HG02870 (cell line): ENCODE measurements around the gene UCHL1.
"Not testable (repeated sequence)": the region's sequence is repeated elsewhere in the genome, so short reads cannot be mapped to it uniquely, and the experiment has no call there.

Experiments
- ATAC-seq: cut with Tn5 transposase; IDR thresholded peaks from one replicate; pipeline ENCODE4 v1.9.1; 2021; ENCODE audit warnings: mild to moderate bottlenecking, moderate library complexity; ENCODE audit not compliant: unreplicated experiment

UCHL1 gene

DNA sequence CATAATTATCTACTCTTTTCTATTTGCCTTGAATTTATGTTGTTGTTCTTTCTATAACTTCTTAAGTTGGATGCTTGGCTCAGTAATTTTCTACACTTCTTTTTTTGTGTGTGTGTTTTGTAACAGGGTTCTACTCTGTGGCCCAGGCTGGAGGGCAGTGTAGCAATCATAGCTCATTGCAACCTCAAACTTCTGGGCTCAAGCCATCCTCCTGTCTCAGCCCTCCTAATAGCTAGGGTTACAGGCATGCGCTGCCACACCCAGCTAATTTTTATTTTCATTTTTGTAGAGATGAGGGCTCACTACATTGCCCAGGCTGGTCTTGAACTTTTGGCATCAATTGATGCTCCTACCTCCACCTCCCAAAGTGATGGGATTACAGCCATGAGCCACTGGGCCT lies 20.7 kb upstream of the UCHL1 start:
- ATAC-seq, result no peak

DNA sequence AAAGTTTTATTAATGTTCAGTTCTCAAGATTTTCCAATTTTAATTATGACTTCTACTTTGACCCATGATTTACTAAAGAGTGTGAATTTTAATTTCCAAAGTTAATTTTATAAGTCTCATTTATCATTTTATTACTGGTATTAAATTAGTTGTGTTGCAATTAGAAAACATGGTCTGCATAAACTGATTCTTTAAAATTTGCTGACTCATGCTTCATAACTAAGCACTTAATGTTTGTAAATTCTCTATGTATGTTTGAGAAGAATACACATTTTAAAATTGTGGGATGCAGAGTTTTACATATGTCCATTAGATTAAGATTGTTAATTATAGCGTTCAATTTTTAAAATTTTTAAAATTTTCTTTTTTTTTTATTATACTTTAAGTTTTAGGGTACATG lies 20.2 kb upstream of the UCHL1 start:
- ATAC-seq, result no peak

- ATAC-seq, result no peak
Measured at GRCh38 chr4:41241919-41242318, 14.8 kb upstream of the UCHL1 start.

DNA sequence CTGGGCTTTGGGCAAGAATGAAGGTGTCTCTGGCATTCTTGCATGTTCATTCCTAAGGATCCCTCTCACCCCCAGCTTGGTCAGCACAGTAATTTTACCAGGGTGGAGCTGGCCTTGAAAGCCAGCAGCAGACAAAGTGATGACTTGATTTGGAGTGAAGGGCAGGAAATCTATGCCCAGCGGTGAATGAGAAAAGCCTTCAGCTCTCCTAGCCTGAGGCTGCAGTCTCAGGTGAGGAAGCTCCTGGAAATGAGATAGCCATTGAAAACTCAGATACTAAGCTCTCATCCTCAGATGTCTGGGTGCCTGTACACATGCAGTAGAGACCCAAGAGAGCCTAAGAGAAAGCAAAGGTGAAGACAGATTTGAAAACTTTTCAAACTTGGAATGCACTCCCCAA lies 10.7 kb upstream of the UCHL1 start:
- ATAC-seq, result no peak

- ATAC-seq, result no peak
Measured at GRCh38 chr4:41256131-41256739, 493 bp upstream of the UCHL1 start.

DNA sequence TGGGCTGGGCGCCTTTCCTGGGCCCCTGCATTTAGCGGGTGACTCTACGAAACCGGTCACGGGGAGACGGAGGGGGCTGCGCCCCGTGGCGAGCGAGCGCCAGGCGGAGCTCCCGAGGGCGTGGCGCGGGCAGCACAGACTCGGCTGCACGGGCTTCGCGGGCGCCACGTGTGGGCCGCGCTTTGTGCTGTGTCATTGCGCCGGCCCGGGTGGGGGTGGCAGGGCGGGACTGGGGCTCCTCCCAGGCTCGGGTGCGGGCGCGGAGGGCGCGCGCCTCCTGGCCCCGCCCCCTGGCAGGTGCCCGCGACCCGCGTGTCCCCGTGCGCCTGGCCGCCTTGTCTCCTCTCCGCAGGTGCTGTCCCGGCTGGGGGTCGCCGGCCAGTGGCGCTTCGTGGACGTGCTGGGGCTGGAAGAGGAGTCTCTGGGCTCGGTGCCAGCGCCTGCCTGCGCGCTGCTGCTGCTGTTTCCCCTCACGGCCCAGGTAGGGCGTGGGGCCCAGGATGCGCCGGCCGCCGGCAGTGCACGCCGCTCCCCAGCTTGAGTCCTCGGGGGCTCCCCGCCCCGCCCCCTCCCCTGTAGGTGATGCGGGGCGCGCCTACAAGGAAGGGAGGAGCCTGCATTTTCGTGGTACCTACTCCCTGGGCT lies 651 bp downstream of the UCHL1 start:
- peak; percentile 67 for ATAC-seq

- no peak for ATAC-seq
Measured at GRCh38 chr4:41257906-41258305, 1.2 kb downstream of the UCHL1 start.

DNA sequence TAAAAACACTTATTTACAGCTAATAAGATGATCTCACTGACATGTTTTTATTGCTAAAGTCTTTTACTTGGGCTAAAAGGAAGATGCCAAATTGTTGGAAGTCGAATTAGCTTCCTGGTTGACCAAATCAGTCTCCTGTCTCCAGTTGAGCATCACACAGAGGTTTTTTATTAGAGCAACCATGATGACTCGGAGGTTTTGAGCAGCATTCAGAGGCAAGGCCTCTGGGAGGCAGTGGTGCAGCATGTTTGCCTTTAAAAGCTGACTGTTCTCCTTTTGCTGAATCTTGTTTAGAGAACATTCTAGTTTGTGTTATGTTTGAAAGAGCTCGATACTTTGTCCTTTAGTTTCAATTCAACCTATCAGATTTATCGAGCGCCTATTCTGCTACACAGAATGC lies 2.1 kb downstream of the UCHL1 start:
- no peak for ATAC-seq

DNA sequence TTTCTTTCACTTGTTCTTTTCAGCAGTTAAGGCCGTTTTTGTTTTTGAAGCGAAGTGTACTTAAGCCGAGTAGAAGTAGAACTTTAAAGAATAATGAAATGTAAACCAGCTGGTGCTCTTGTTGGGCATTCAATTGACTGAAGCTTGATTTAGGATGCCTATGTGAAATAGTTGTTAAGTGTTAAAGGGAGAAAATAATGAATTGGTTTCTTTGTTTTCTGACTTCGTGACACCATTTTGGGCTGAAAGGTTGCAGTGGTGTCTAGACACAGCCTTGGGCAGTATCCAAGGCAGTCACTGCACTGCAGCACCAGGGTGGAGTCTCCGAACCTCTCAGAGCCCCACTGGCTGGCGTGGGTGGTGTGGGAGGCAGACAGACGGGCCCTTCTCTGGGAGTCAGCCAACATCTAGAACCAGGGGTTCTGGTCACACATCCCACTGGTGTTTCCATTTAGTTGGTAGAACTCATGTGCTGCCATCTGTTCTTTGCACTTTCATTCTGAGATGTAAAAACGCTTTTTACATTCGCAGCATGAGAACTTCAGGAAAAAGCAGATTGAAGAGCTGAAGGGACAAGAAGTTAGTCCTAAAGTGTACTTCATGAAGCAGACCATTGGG lies 3.5 kb downstream of the UCHL1 start:
- no peak for ATAC-seq

- no peak for ATAC-seq
Measured at GRCh38 chr4:41262198-41262597, 5.5 kb downstream of the UCHL1 start.

GRCh38 chr4:41264212-41264611 lies 7.5 kb downstream of the UCHL1 start:
- ATAC-seq, result no peak

DNA sequence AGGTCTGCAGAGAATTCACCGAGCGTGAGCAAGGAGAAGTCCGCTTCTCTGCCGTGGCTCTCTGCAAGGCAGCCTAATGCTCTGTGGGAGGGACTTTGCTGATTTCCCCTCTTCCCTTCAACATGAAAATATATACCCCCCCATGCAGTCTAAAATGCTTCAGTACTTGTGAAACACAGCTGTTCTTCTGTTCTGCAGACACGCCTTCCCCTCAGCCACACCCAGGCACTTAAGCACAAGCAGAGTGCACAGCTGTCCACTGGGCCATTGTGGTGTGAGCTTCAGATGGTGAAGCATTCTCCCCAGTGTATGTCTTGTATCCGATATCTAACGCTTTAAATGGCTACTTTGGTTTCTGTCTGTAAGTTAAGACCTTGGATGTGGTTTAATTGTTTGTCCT lies 11.3 kb downstream of the UCHL1 start:
- no peak for ATAC-seq

- no peak for ATAC-seq
Measured at GRCh38 chr4:41268721-41269517, 12.2 kb downstream of the UCHL1 start.

GRCh38 chr4:41269682-41270081 lies 13.0 kb downstream of the UCHL1 start:
- no peak for ATAC-seq

DNA sequence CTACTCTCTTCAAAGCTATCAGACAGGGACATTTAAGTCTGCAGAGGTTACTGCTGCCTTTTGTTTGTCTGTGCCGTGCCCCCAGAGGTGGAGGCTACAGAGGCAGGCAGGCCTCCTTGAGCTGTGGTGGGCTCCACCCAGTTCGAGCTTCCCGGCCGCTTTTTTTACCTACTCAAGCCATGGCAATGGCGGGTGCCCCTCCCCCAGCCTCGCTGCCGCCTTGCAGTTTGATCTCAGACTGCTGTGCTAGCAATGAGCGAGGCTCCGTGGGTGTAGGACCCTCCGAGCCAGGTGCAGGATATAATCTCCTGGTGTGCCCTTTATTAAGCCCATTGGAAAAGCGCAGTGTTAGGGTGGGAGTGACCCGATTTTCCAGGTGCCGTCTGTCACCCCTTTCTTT lies 19.2 kb downstream of the UCHL1 start:
- not testable (repeated sequence) for ATAC-seq

GRCh38 chr4:41280010-41280409 lies 23.3 kb downstream of the UCHL1 start:
- ATAC-seq, result no peak

GRCh38 chr4:41281038-41281634 lies 24.4 kb downstream of the UCHL1 start:
- ATAC-seq, result peak; percentile 96

GRCh38 chr4:41282366-41282765 lies 25.6 kb downstream of the UCHL1 start:
- ATAC-seq, result no peak

DNA sequence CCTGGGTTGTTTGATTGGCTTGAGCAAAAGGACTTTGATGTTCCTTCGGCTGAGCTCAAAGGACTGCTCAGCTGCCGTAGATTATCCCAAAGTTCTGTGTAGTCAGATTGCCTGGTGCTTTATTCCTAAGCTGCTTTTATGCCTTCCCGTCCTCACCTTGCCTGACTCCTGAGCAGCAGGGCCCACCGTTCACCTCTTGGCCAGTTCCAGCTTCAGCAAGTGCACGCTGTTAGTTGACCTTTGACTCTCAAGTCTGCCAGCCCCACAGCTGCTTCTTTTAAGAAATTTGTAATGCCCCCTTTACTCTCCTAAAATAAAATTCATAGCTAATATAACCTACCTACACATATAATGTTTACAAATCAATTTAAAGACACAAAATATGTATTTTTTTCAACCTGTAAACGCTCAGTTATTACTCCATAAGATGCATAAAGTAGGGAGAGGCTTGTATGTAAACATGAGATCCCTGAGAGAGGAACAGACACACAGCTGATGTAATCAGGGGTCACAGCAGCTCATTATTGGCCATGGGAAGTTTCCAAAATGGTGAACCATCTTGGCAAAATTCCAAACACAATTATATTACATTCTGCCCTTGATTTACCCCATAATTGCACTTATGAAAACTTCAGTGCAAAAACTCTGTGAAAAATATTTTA lies 28.6 kb downstream of the UCHL1 start:
- no peak for ATAC-seq

GRCh38 chr4:41285864-41286235 lies 29.1 kb downstream of the UCHL1 start:
- ATAC-seq, result no peak

- ATAC-seq, result no peak
Measured at GRCh38 chr4:41287005-41287404, 30.3 kb downstream of the UCHL1 start.
